RCC 7860 (cell line): Measurements from ENCODE around the gene SSH3.
A peak's percentile ranks its signal among the peaks of the same experiment; 100 is the strongest.

Experiments used
- DNase-seq: peaks from one replicate; pipeline ENCODE4 v3.0.0-alpha.2; 2015; ENCODE audit warnings: low spot score
- FAIRE-seq: peaks from 2 replicates; lab custom pipeline; 2012; peaks lifted over from hg19 to GRCh38; lab: Jason Lieb, UNC

Gene SSH3

GRCh38 chr11:67356387-67356863 is 53.1 kb downstream of the SSH3 start:
- DNase-seq (no peak), FAIRE-seq (no peak)

DNA sequence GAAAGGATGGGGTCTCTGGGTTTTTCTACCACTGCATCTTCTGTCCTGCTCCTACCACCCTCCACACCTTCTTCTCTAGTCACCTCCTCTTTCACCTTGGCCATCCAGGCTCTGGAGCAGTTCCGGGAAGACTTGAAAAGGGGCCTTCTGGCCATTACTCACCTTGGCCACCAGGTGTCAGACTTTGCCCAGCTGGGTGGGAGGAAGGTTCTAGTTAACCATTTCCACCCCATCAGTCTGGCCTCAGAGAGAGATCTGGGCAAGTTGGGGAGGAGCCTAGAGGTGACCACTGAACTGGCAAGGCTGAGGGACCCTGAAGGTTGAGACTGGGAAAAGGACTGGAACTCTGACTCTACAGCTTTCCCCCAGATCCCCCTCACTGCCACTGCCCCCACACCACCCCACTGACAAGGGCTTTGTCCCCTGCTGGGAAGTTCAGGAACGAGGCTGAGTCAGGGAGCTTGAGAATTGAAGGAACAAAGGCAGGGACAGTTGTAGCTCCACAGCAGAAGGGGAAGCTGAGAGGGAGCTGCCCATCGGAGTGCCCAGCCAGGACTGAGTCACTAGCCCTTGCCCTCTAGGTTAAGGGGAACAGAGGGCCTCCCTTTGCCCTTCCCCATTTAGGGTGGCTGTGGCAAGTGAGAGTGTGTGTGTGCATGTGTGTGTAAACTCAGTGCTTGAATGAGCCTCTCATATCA is 53.7 kb downstream of the SSH3 start:
- DNase-seq (peak; percentile 81), FAIRE-seq (no peak)

DNA sequence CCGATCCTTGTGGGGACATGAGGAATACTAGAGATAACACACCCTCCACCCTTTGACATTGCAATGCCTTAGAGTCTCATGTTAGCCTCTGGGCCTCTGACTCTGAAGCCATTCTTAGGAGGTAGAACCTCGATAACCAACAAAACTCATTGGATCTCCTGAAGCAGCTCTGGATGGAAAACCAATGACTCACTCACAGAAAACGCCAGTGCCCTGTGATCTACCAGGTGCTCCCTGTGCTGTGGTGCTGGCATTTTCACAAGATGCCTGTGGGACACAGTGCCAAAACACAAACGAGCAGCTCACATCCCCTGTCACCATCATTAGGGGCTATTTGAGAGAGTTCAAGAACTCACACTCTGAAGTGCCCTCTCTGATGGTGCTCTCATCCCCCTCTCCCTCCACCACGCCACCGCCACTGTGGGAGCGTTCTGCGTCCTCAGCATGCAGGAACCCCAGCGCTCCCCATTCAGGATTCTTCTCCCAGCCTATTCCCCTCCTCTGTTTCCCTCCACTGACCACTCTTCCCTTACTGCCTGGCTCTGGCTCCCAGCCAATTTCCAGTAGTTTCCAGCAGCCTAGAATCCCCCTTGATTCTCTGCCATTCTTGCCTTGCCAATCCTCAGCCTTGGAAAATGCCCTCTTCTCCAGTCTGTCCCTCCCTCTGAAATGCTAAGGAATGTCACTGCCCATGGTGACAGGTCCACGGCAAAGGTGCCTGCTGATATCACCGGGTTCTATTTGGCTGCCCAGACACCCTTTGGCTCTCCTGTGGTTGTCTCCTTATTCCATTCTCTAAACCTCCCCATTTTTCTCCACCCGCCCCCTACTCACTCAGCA is 54.7 kb downstream of the SSH3 start:
- no peak for FAIRE-seq
- peak; percentile 67 for DNase-seq
